ENCODE results near the gene ANLN. TPM values are rescaled to one million over a fixed set of nuclear protein-coding genes. Genes with fewer than 3 reads are reported as not detected.

Gene ANLN
- polyA plus RNA-seq, 1 donor (not counting 4 experiments of a cell fraction or from before 2014, with no cell fraction given) = 65.8 TPM

- H3K9me3 ChIP-seq (ENCODE audit: control insufficient read depth, low read depth, low read length) = no peaks in the 10 kb centered on the region
- dilution Hi-C loops (cut with MboI; ENCODE audit: extremely low pct_ligation_motif_present, low sequenced_read_pairs) = no loop called here
- H3K4me3 ChIP-seq (ENCODE audit: control insufficient read depth in 2 of 3, extremely low read depth in 1 of 3, insufficient read depth in 2 of 3, low read depth in 1 of 3, low read length in 3 of 3) = no peak overlapping the region
- no peak for DNase-seq (ENCODE audit: low read depth, low spot score)
- H3K27ac ChIP-seq (ENCODE audit: control insufficient read depth, insufficient read depth, low read length) = no peak overlapping the region
- H3K4me2 ChIP-seq (ENCODE audit: control insufficient read depth, extremely low read depth, insufficient read depth, low read depth, low read length) = no peak overlapping the region
- H3K4me1 ChIP-seq (ENCODE audit: control insufficient read depth, extremely low read depth, insufficient read depth, low read length) = no peaks in the 10 kb centered on the region
- no peaks in the 10 kb centered on the region for H4K20me1 ChIP-seq (ENCODE audit: control insufficient read depth, extremely low read depth, insufficient read depth, low read length)
- H3K79me2 ChIP-seq (ENCODE audit: control insufficient read depth, insufficient read depth, low read length) = no peaks in the 10 kb centered on the region
- H3K9me1 ChIP-seq (ENCODE audit: control insufficient read depth, extremely low read depth, insufficient read depth, low read length) = no peaks in the 10 kb centered on the region
- TF ChIP-seq EZH2 (IDR thresholded peaks at IDR 0.05; ENCODE audit: low read length) (no peak), CTCF (optimal IDR thresholded peaks at IDR 0.05 in 1 of 3, IDR thresholded peaks at IDR 0.05 in 1 of 3, conservative IDR thresholded peaks at IDR 0.05 in 1 of 3; ENCODE audit: extremely low read depth in 1 of 3, insufficient read depth in 2 of 3, low read length in 3 of 3) (no peak)
- H3K9ac ChIP-seq (ENCODE audit: control insufficient read depth, extremely low read depth, insufficient read depth, low read length) = no peak overlapping the region
- H3K27me3 ChIP-seq (ENCODE audit: control insufficient read depth, extremely low read depth, insufficient read depth, low read length) = no peaks in the 10 kb centered on the region
- no peak overlapping the region for H2AFZ ChIP-seq (ENCODE audit: control insufficient read depth, low read length)
- H3K36me3 ChIP-seq (ENCODE audit: control insufficient read depth in 2 of 2, extremely low read depth in 1 of 2, insufficient read depth in 2 of 2, low read length in 2 of 2) = no peaks in the 10 kb centered on the region
- FAIRE-seq = no peak
Observed at GRCh38 chr7:36344622-36345021, 45.0 kb upstream of the ANLN start.

DNA sequence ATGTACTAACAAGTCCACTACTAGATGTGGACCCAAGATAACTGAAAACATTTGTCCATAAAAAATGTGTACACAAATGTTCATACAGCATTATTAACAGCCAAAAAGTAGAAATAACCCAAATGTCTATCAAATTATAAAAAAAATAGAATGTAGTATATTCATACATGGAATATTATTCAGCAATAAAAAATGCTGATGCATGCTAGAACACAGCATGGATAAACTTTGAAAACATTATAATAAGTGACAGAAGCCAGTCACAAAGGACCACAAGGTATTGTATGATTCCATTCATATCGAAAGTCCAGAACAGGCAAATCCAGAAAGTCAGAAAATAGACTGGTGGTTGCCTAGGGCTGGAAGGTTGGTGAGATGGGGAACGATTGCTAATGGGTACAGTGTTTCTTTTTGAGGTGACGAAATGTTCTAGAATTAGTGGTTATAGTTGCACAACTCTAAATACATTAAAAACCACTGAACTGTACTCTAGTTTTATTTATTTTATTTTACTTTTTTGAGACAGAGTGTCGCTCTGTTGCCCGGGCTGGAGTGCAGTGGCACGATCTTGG lies 43.3 kb upstream of the ANLN start:
- dilution Hi-C loops (cut with MboI; ENCODE audit: extremely low pct_ligation_motif_present, low sequenced_read_pairs) = no loop called here
- Histone ChIP-seq H3K79me2 (ENCODE audit: control insufficient read depth, insufficient read depth, low read length) (no peaks in the 10 kb centered on the region), H3K27me3 (ENCODE audit: control insufficient read depth, extremely low read depth, insufficient read depth, low read length) (no peaks in the 10 kb centered on the region), H2AFZ (ENCODE audit: control insufficient read depth, low read length) (no peak overlapping the region), H3K36me3 (ENCODE audit: control insufficient read depth in 2 of 2, extremely low read depth in 1 of 2, insufficient read depth in 2 of 2, low read length in 2 of 2) (no peaks in the 10 kb centered on the region), H3K4me3 (ENCODE audit: control insufficient read depth in 2 of 3, extremely low read depth in 1 of 3, insufficient read depth in 2 of 3, low read depth in 1 of 3, low read length in 3 of 3) (no peak overlapping the region), H4K20me1 (ENCODE audit: control insufficient read depth, extremely low read depth, insufficient read depth, low read length) (no peaks in the 10 kb centered on the region), H3K4me2 (ENCODE audit: control insufficient read depth, extremely low read depth, insufficient read depth, low read depth, low read length) (no peak overlapping the region), H3K9me1 (ENCODE audit: control insufficient read depth, extremely low read depth, insufficient read depth, low read length) (no peaks in the 10 kb centered on the region), H3K9me3 (ENCODE audit: control insufficient read depth, low read depth, low read length) (no peaks in the 10 kb centered on the region), H3K9ac (ENCODE audit: control insufficient read depth, extremely low read depth, insufficient read depth, low read length) (no peak overlapping the region), H3K4me1 (ENCODE audit: control insufficient read depth, extremely low read depth, insufficient read depth, low read length) (no peaks in the 10 kb centered on the region), H3K27ac (ENCODE audit: control insufficient read depth, insufficient read depth, low read length) (no peak overlapping the region)
- TF ChIP-seq EZH2 (IDR thresholded peaks at IDR 0.05; ENCODE audit: low read length) (no peak), CTCF (optimal IDR thresholded peaks at IDR 0.05 in 1 of 3, IDR thresholded peaks at IDR 0.05 in 1 of 3, conservative IDR thresholded peaks at IDR 0.05 in 1 of 3; ENCODE audit: extremely low read depth in 1 of 3, insufficient read depth in 2 of 3, low read length in 3 of 3) (no peak)
- DNase-seq (ENCODE audit: low read depth, low spot score) (no peak), FAIRE-seq (no peak)

Data from keratinocyte (primary cell).